Natural killer cell (primary cell): Measurements from ENCODE around the gene APOL4. TPM values are rescaled to one million over a fixed set of nuclear protein-coding genes. Genes with fewer than 3 reads are reported as not detected.
A peak's percentile ranks its signal among the peaks of the same experiment; 100 is the strongest.

ENCODE experiments used
- ATAC-seq, 3 donors: fragments of 150-1000 bp in 2 of 3; fragments of 200-7000 bp in 1 of 3; cut with Tn5 transposase; 1 replicate in 1 of 3; 2 replicates in 2 of 3; pipeline ENCODE4 v1.10.0; 2021; ENCODE audit warnings: mild to moderate bottlenecking in 2 of 3, moderate library complexity in 2 of 3
- DNase-seq, 2 donors: peaks; one replicate each; pipeline versions ENCODE4 v3.0.0 to v3.0.0-alpha.2; 2013 to 2021; ENCODE audit warnings: mixed read lengths in 1 of 2
- H3K27ac ChIP-seq: one replicate; pipeline ENCODE4 v1.5.1; 2013; ENCODE audit warnings: mild to moderate bottlenecking, low read length
- H3K27me3 ChIP-seq: one replicate; pipeline ENCODE4 v1.6.1; 2013; ENCODE audit warnings: low read length; ENCODE audit not compliant: control insufficient read depth, insufficient read depth
- H3K36me3 ChIP-seq: one replicate; pipeline ENCODE4 v1.6.1; 2013; ENCODE audit warnings: low read length; ENCODE audit not compliant: control insufficient read depth, insufficient read depth
- H3K4me1 ChIP-seq: one replicate; pipeline ENCODE4 v1.6.1; 2013; ENCODE audit warnings: low read length; ENCODE audit not compliant: control insufficient read depth, insufficient read depth
- H3K4me3 ChIP-seq: one replicate; pipeline ENCODE4 v1.5.1; 2013; ENCODE audit warnings: low read length
- H3K9me3 ChIP-seq: one replicate; pipeline ENCODE4 v1.6.1; 2013; ENCODE audit warnings: low read length; ENCODE audit not compliant: control insufficient read depth, insufficient read depth
- H3K27ac Mint-ChIP-seq, 2 donors: one replicate each; pipeline ENCODE4 v1.8.0; 2022; ENCODE audit warnings: mild to moderate bottlenecking in 2 of 2, mixed read lengths in 2 of 2, moderate library complexity in 1 of 2
- H3K27me3 Mint-ChIP-seq, 2 donors: one replicate each; pipeline ENCODE4 v1.8.0; 2022; ENCODE audit warnings: low read depth in 2 of 2, mixed read lengths in 2 of 2
- H3K36me3 Mint-ChIP-seq: one replicate; pipeline ENCODE4 v1.8.0; 2022; ENCODE audit warnings: mixed read lengths
- H3K4me1 Mint-ChIP-seq, 2 donors: one replicate each; pipeline ENCODE4 v1.8.0; 2022; ENCODE audit warnings: mixed read lengths in 2 of 2
- H3K4me3 Mint-ChIP-seq: one replicate; pipeline ENCODE4 v1.8.0; 2022; ENCODE audit warnings: mild to moderate bottlenecking, moderate library complexity, mixed read lengths
- H3K9me3 Mint-ChIP-seq, 2 donors: one replicate each; pipeline ENCODE4 v1.8.0; 2022; ENCODE audit warnings: mixed read lengths in 2 of 2
- WGBS: methylation state at CpG from one replicate; pipeline ENCODE4 v1.1.7; 2013; ENCODE audit warnings: missing lambda C conversion rate; ENCODE audit not compliant: insufficient coverage; 5-methylcytosine and 5-hydroxymethylcytosine counted together
- intact Hi-C: fragments of 100-400 bp; cut with micrococcal nuclease; formaldehyde crosslinking; loops from one replicate; pipeline ENCODE4 v1.14.2; 2022
- total RNA-seq, 4 donors: library from RNA; stranded (reverse); fragments of 120-200 nt in 1 of 4; gene quantifications; one replicate each; pipeline versions ENCODE4 v1.2.3 to v1.2.4, GENCODE V29; 2013 to 2022
- TF ChIP-seq, protein P1 (sequence below): fragments of 200-600 bp; IDR thresholded peaks from one replicate; pipeline ENCODE4 v1.8.0; 2022; ENCODE audit warnings: antibody characterized with exemption

Gene APOL4
- total RNA-seq, 3 donors from 2014 or later (not counting 1 experiment from before 2014, with no cell fraction given) = 0.70 TPM; not detected in 2

DNA sequence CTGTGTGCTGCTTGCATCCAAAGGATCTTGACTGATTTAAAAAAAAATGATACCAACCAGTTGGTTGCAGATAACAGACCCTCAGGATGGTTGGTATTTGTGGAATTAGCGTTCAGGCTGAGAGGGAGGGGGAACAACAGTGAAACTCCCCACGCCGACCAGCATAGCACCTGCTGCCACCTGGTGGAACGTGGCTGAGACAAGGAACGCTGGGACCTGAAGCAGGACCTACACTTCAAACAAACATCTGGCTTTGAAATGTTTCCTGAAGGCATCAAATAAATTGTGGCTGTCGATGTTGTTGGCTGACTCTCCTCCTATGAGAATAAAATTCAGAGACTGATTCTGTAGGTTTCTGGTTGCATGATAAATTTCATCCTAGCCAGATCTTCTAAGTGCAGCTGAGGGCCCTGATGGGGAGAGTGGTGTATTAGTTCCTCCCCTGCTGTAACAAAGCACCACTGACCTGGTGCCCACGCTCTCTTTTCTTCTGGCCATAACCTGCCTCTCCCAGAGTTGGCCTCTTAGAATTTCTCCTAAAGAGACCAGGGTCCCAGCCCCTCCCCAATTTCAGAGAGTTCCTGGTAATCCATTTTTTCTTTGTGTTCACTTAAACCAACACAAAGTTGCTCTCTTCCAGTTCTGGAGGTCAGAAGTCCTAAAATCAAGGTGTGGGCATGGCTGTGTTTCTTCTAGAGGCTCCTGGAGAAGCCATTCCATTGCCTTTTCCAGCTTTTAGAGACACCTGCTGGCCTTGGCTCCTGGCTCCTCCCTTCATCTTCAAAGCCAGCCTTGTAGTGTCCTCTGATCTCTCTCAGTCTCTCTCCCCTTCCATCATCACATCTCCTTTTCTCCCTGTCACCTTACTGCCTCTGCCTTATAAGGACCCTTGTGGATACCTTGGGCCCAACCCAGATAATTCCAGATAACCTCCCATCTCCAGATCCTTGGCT lies 20.5 kb upstream of the APOL4 start:
- H3K9me3 Mint-ChIP-seq = no peaks in the 10 kb centered on the region
- Histone ChIP-seq H3K9me3 (no peaks in the 10 kb centered on the region), H3K4me1 (no peaks in the 10 kb centered on the region), H3K36me3 (peaks cover 3% of the 10 kb centered on the region), H3K4me3 (no peak overlapping the region), H3K27me3 (no peaks in the 10 kb centered on the region), H3K27ac (no peak overlapping the region)
- no peaks in the 10 kb centered on the region for H3K36me3 Mint-ChIP-seq
- ATAC-seq = peak; percentile 75 to 95 (median 83)
- peaks cover 2 to 24% of the 10 kb centered on the region in 2 donors for H3K27me3 Mint-ChIP-seq
- peak in 1 of 2 donors; percentile 74 for DNase-seq
- WGBS = 12% methylated on average over 7 of the region's 7 CpGs
- TF ChIP-seq, protein P1, sequence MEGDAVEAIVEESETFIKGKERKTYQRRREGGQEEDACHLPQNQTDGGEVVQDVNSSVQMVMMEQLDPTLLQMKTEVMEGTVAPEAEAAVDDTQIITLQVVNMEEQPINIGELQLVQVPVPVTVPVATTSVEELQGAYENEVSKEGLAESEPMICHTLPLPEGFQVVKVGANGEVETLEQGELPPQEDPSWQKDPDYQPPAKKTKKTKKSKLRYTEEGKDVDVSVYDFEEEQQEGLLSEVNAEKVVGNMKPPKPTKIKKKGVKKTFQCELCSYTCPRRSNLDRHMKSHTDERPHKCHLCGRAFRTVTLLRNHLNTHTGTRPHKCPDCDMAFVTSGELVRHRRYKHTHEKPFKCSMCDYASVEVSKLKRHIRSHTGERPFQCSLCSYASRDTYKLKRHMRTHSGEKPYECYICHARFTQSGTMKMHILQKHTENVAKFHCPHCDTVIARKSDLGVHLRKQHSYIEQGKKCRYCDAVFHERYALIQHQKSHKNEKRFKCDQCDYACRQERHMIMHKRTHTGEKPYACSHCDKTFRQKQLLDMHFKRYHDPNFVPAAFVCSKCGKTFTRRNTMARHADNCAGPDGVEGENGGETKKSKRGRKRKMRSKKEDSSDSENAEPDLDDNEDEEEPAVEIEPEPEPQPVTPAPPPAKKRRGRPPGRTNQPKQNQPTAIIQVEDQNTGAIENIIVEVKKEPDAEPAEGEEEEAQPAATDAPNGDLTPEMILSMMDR = peak; percentile 56
- intact Hi-C loops = no loop called here
- H3K27ac Mint-ChIP-seq = peak overlapping the region in 1 of 2 donors; percentile 48
- H3K4me1 Mint-ChIP-seq = peaks cover 5 to 6% of the 10 kb centered on the region in 2 donors
- H3K4me3 Mint-ChIP-seq = peak overlapping the region; percentile 29

DNA sequence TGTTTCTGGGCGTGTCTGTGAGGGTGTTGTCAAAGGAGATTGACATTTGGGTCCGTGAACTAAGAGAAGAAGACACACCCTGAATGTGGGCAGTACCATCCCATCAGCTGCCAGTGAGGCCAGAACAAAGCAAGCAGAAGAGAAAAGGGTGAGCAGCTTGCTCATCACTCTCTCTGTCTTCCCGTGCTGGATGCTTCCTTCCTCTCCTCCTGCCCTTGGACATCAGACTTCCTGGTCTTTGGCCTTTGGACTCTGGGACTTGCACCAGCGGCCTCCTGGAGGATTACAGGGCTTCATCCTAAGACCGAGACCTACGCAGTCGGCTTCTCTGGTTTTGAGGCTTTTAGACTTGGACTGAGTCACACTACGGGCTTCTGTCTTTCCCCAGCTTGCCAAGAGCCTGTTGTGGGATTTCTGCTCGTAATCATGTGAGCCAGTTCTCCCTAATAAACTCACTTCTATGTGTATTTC lies 18.9 kb upstream of the APOL4 start:
- Mint-ChIP-seq H3K27ac (no peak overlapping the region), H3K9me3 (no peaks in the 10 kb centered on the region), H3K4me1 (peaks cover 5 to 6% of the 10 kb centered on the region in 2 donors), H3K27me3 (peaks cover 6 to 35% of the 10 kb centered on the region in 2 donors), H3K36me3 (no peaks in the 10 kb centered on the region), H3K4me3 (no peak overlapping the region)
- WGBS = 83% methylated on average over 8 of the region's 9 CpGs
- no peak overlapping the region for H3K27ac ChIP-seq
- H3K36me3 ChIP-seq = no peaks in the 10 kb centered on the region
- no peaks in the 10 kb centered on the region for H3K27me3 ChIP-seq
- no peak overlapping the region for H3K4me3 ChIP-seq
- H3K4me1 ChIP-seq = no peaks in the 10 kb centered on the region
- TF ChIP-seq, protein P1 = no peak
- no peak for DNase-seq
- intact Hi-C loops = no loop called here
- ATAC-seq = no peak
- H3K9me3 ChIP-seq = no peaks in the 10 kb centered on the region

DNA sequence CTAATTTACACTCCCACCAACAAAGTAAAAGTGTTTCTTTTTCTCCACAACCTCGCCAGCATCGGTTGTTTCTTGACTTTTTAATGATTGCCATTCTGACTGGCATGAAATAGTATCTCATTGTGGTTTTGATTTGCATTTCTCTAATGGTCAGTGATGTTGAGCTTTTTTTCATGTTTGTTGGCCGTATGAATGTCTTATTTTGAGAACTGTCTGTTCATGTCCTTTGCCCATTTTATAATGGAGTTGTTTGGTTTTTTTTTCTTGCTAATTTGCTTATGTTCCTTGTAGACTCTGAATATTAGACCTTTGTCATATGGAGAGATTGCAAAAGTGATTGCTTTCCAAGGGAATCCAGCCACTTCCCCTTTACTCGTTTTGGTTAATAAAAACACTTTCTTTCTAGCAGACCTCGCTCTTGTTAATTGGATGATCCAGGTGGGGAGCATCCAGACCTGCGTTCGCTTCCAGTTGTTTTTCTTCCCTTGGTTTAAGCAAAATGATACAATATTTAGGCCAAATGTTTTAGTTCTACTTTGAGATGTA lies 17.1 kb upstream of the APOL4 start:
- H3K4me1 Mint-ChIP-seq = peaks cover 5 to 6% of the 10 kb centered on the region in 2 donors
- TF ChIP-seq, protein P1 = no peak
- H3K36me3 Mint-ChIP-seq = no peaks in the 10 kb centered on the region
- intact Hi-C loops = no loop called here
- H3K27me3 ChIP-seq = no peaks in the 10 kb centered on the region
- H3K27ac ChIP-seq = no peak overlapping the region
- H3K4me3 ChIP-seq = no peak overlapping the region
- DNase-seq (no peak), ATAC-seq (no peak)
- no peaks in the 10 kb centered on the region for H3K9me3 ChIP-seq
- WGBS = 80% methylated on average over 7 of the region's 7 CpGs
- no peaks in the 10 kb centered on the region for H3K4me1 ChIP-seq
- H3K36me3 ChIP-seq = no peaks in the 10 kb centered on the region
- H3K27me3 Mint-ChIP-seq = peaks cover 11 to 37% of the 10 kb centered on the region in 2 donors
- no peak overlapping the region for H3K27ac Mint-ChIP-seq
- no peak overlapping the region for H3K4me3 Mint-ChIP-seq
- H3K9me3 Mint-ChIP-seq = no peaks in the 10 kb centered on the region
